ENCODE data around the gene MAN1C1. TPM values are rescaled to one million over a fixed set of nuclear protein-coding genes. Genes with fewer than 3 reads are reported as not detected.

The MAN1C1 gene
- total and polyA plus RNA-seq, 10 of the 15 experiments (the other 5 are each of a cell fraction or from before 2014, with no cell fraction given), result 0.12 to 0.56 (median 0.22) TPM; not detected in 3

GRCh38 chr1:25608488-25609178 lies 8.0 kb upstream of the MAN1C1 start (continued):
- TF ChIP-seq ZBED1 (IDR thresholded peaks at IDR 0.05; ENCODE audit: borderline replicate concordance) (no peak), USF1 (IDR thresholded peaks at IDR 0.05; ENCODE audit: borderline replicate concordance, extremely low read length, insufficient read depth, low read depth, low read length) (peak; percentile 75), KAT2A (conservative IDR thresholded peaks at IDR 0.05; ENCODE audit: control insufficient read depth, low read depth, low read length) (no peak), CEBPZ (IDR thresholded peaks at IDR 0.05; ENCODE audit: low read depth, low read length) (no peak), RAD51 (IDR thresholded peaks at IDR 0.05) (peak; percentile 84; the same call in 1 of the 2 replicates), USF2 (IDR thresholded peaks at IDR 0.05; ENCODE audit: borderline replicate concordance, low read depth, low read length) (peak; percentile 60; the same call in 1 of the 2 replicates), CTCF (IDR thresholded peaks at IDR 0.05 in 2 of 3, conservative IDR thresholded peaks at IDR 0.05 in 1 of 3; ENCODE audit: control insufficient read depth in 2 of 3, extremely low read depth in 1 of 3, insufficient read depth in 1 of 3, low read depth in 3 of 3, low read length in 3 of 3) (peak; percentile 24 to 64 (median 33); a peak in 4 of 6 replicates), RAD21 (IDR thresholded peaks at IDR 0.05; ENCODE audit: insufficient read depth, low read depth, low read length) (peak; percentile 47; the same call in 1 of the 2 replicates)

Data from GM12878 (cell line).